ENCODE measurements around the gene CFAP73. TPM values are rescaled to one million over a fixed set of nuclear protein-coding genes. Genes with fewer than 3 reads are reported as not detected.

Gene CFAP73
- total RNA-seq, 1 donor = not detected

GRCh38 chr12:113165521-113166450, 16.3 kb downstream of the CFAP73 start:
- no peak overlapping the region for H2AFZ ChIP-seq (ENCODE audit: low read length)
- no peaks in the 10 kb centered on the region for H3K27me3 ChIP-seq (ENCODE audit: insufficient read depth, low read length)
- H3K27ac ChIP-seq (ENCODE audit: low read depth, low read length) = no peak overlapping the region
- peak; percentile 62 for DNase-seq (ENCODE audit: insufficient read length, low spot score, missing footprints)
- no peak overlapping the region for H3K4me2 ChIP-seq (ENCODE audit: insufficient read depth, low read length)
- no peak for TF ChIP-seq CTCF (IDR thresholded peaks at IDR 0.05; ENCODE audit: extremely low read depth, low read depth, low read length)
- peaks cover 10% of the 10 kb centered on the region for H4K20me1 ChIP-seq (ENCODE audit: insufficient read depth, low read length)
- no peaks in the 10 kb centered on the region for H3K79me2 ChIP-seq (ENCODE audit: insufficient read depth, low read length)
- H3K4me3 ChIP-seq (ENCODE audit: insufficient read depth, low read length) = no peak overlapping the region
- H3K4me1 ChIP-seq (ENCODE audit: insufficient read depth, low read length) = peaks cover 4% of the 10 kb centered on the region
- H3K9me3 ChIP-seq (ENCODE audit: low read depth, low read length) = no peaks in the 10 kb centered on the region
- peaks cover 51% of the 10 kb centered on the region for H3K36me3 ChIP-seq (ENCODE audit: insufficient read depth, low read length)

GRCh38 chr12:113167868-113168267, 18.3 kb downstream of the CFAP73 start:
- Histone ChIP-seq H3K27me3 (ENCODE audit: insufficient read depth, low read length) (no peaks in the 10 kb centered on the region), H3K27ac (ENCODE audit: low read depth, low read length) (no peak overlapping the region), H2AFZ (ENCODE audit: low read length) (no peak overlapping the region), H4K20me1 (ENCODE audit: insufficient read depth, low read length) (peaks cover 6% of the 10 kb centered on the region), H3K36me3 (ENCODE audit: insufficient read depth, low read length) (peaks cover 64% of the 10 kb centered on the region), H3K79me2 (ENCODE audit: insufficient read depth, low read length) (no peaks in the 10 kb centered on the region), H3K4me3 (ENCODE audit: insufficient read depth, low read length) (no peak overlapping the region), H3K9me3 (ENCODE audit: low read depth, low read length) (no peaks in the 10 kb centered on the region), H3K4me2 (ENCODE audit: insufficient read depth, low read length) (no peak overlapping the region), H3K4me1 (ENCODE audit: insufficient read depth, low read length) (no peaks in the 10 kb centered on the region)
- TF ChIP-seq CTCF (IDR thresholded peaks at IDR 0.05; ENCODE audit: extremely low read depth, low read depth, low read length) = no peak
- peak; percentile 60 for DNase-seq (ENCODE audit: insufficient read length, low spot score, missing footprints)

- H3K27ac ChIP-seq (ENCODE audit: low read depth, low read length) = no peak overlapping the region
- no peaks in the 10 kb centered on the region for H3K27me3 ChIP-seq (ENCODE audit: insufficient read depth, low read length)
- no peak overlapping the region for H3K4me3 ChIP-seq (ENCODE audit: insufficient read depth, low read length)
- no peaks in the 10 kb centered on the region for H3K4me1 ChIP-seq (ENCODE audit: insufficient read depth, low read length)
- H2AFZ ChIP-seq (ENCODE audit: low read length) = no peak overlapping the region
- peaks cover 81% of the 10 kb centered on the region for H3K36me3 ChIP-seq (ENCODE audit: insufficient read depth, low read length)
- H3K79me2 ChIP-seq (ENCODE audit: insufficient read depth, low read length) = no peaks in the 10 kb centered on the region
- peaks cover 9% of the 10 kb centered on the region for H4K20me1 ChIP-seq (ENCODE audit: insufficient read depth, low read length)
- TF ChIP-seq CTCF (IDR thresholded peaks at IDR 0.05; ENCODE audit: extremely low read depth, low read depth, low read length) = no peak
- no peak overlapping the region for H3K4me2 ChIP-seq (ENCODE audit: insufficient read depth, low read length)
- DNase-seq (ENCODE audit: insufficient read length, low spot score, missing footprints) = peak; percentile 43
- H3K9me3 ChIP-seq (ENCODE audit: low read depth, low read length) = no peaks in the 10 kb centered on the region
These were observed 20.2 kb downstream of the CFAP73 start for GRCh38 chr12:113169697-113170096.

GRCh38 chr12:113170457-113170856, 20.9 kb downstream of the CFAP73 start:
- Histone ChIP-seq H3K27ac (ENCODE audit: low read depth, low read length) (no peak overlapping the region), H2AFZ (ENCODE audit: low read length) (no peak overlapping the region), H3K4me2 (ENCODE audit: insufficient read depth, low read length) (no peak overlapping the region), H3K4me1 (ENCODE audit: insufficient read depth, low read length) (no peaks in the 10 kb centered on the region), H3K79me2 (ENCODE audit: insufficient read depth, low read length) (no peaks in the 10 kb centered on the region), H3K4me3 (ENCODE audit: insufficient read depth, low read length) (no peak overlapping the region), H3K36me3 (ENCODE audit: insufficient read depth, low read length) (peaks cover 77% of the 10 kb centered on the region), H3K27me3 (ENCODE audit: insufficient read depth, low read length) (no peaks in the 10 kb centered on the region), H3K9me3 (ENCODE audit: low read depth, low read length) (no peaks in the 10 kb centered on the region), H4K20me1 (ENCODE audit: insufficient read depth, low read length) (peaks cover 9% of the 10 kb centered on the region)
- DNase-seq (ENCODE audit: insufficient read length, low spot score, missing footprints) = peak; percentile 39
- TF ChIP-seq CTCF (IDR thresholded peaks at IDR 0.05; ENCODE audit: extremely low read depth, low read depth, low read length) = no peak
